CD4-positive, alpha-beta T cell (primary cell): ENCODE measurements around the gene DEPDC7. TPM values are rescaled to one million over a fixed set of nuclear protein-coding genes. Genes with fewer than 3 reads are reported as not detected.
A peak's percentile ranks its signal among the peaks of the same experiment; 100 is the strongest.
"Not testable (repeated sequence)": the region's sequence is repeated elsewhere in the genome, so short reads cannot be mapped to it uniquely, and the experiment has no call there.

Experiments used
- ATAC-seq: fragments of 200-7000 bp; cut with Tn5 transposase; one replicate; pipeline ENCODE4 v1.10.0; 2022; ENCODE audit warnings: mild to moderate bottlenecking; ENCODE audit not compliant: poor library complexity
- CTCF ChIA-PET: fragments of 350-600 bp; sonication (Branson Sonifier 250); formaldehyde crosslinking; loops from one replicate; lab custom pipeline; 2021; ENCODE audit warnings: antibody characterized with exemption, inconsistent platforms; lab: Charles Lee
- POLR2A ChIA-PET: fragments of 350-600 bp; sonication (Branson Sonifier 250); formaldehyde crosslinking; loops from one replicate; lab custom pipeline; 2021; ENCODE audit warnings: antibody characterized with exemption, inconsistent platforms; lab: Charles Lee
- DNase-seq, 14 experiments: peaks; one replicate each; pipeline ENCODE4 v3.0.0-alpha.2; 2013 to 2020; ENCODE audit warnings: mixed read lengths in 2 of 14
- H3K27ac ChIP-seq, 2 donors: one replicate each; pipeline versions ENCODE4 v1.5.1 to v1.7.0; 2013; ENCODE audit warnings: low read length in 2 of 2, low read depth in 1 of 2, mild to moderate bottlenecking in 1 of 2
- H3K27me3 ChIP-seq, 2 experiments: 1 replicate in 1 of 2; 2 replicates in 1 of 2; pipeline versions ENCODE4 v1.6.1 to v1.7.0; 2013; ENCODE audit warnings: low read length in 2 of 2, control low read depth in 1 of 2, mild to moderate bottlenecking in 1 of 2, moderate library complexity in 1 of 2; ENCODE audit not compliant: insufficient read depth in 2 of 2, control insufficient read depth in 1 of 2
- H3K36me3 ChIP-seq: one replicate; pipeline ENCODE4 v1.6.1; 2013; ENCODE audit warnings: low read length, control low read depth; ENCODE audit not compliant: insufficient read depth
- H3K4me1 ChIP-seq: one replicate; pipeline ENCODE4 v1.6.1; 2013; ENCODE audit warnings: low read length, control low read depth; ENCODE audit not compliant: insufficient read depth
- H3K4me3 ChIP-seq: one replicate; pipeline ENCODE4 v1.5.1; 2013; ENCODE audit warnings: mild to moderate bottlenecking, low read length, moderate library complexity
- H3K9me3 ChIP-seq, 2 experiments: 1 replicate in 1 of 2; 2 replicates in 1 of 2; pipeline versions ENCODE4 v1.6.1 to v1.7.0; 2013; ENCODE audit warnings: low read length in 2 of 2, mild to moderate bottlenecking in 2 of 2, control low read depth in 1 of 2, moderate library complexity in 1 of 2; ENCODE audit not compliant: control insufficient read depth in 1 of 2, insufficient read depth in 1 of 2
- H3K27ac Mint-ChIP-seq: one replicate; pipeline ENCODE4 v1.8.0; 2020; ENCODE audit warnings: mixed read lengths
- H3K27me3 Mint-ChIP-seq: one replicate; pipeline ENCODE4 v1.8.0; 2021; ENCODE audit warnings: mixed read lengths
- H3K36me3 Mint-ChIP-seq: one replicate; pipeline ENCODE4 v1.8.0; 2021; ENCODE audit warnings: low read depth, mixed read lengths
- H3K4me1 Mint-ChIP-seq: one replicate; pipeline ENCODE4 v1.8.0; 2021; ENCODE audit warnings: low read depth, mixed read lengths
- H3K4me3 Mint-ChIP-seq: one replicate; pipeline ENCODE4 v1.8.0; 2020; ENCODE audit warnings: mild to moderate bottlenecking, mixed read lengths
- H3K9me3 Mint-ChIP-seq: one replicate; pipeline ENCODE4 v1.8.0; 2020; ENCODE audit warnings: mixed read lengths
- CTCF ChIP-seq: fragments of 200-600 bp; IDR thresholded peaks from one replicate; pipeline ENCODE4 v1.8.0; 2022; ENCODE audit warnings: antibody characterized with exemption, mild to moderate bottlenecking
- intact Hi-C, 2 experiments: fragments of 100-400 bp; cut with DNase I in 1 of 2; cut with micrococcal nuclease in 1 of 2; formaldehyde crosslinking; loops; one replicate each; pipeline versions ENCODE4 v1.15.1 to v1.9.0; 2023 to 2025; cut with DNase I, micrococcal nuclease
- total RNA-seq, 174 experiments: library from RNA in 2 of 174; stranded (reverse) in 2 of 174; gene quantifications; one replicate each; pipeline ENCODE4 v1.2.3 and lab custom pipeline; 2021 to 2026

Gene DEPDC7
- total RNA-seq, 2 experiments from 2014 or later: 2.9 to 3.1 TPM

- H3K9me3 Mint-ChIP-seq: no peaks in the 10 kb centered on the region
- Histone ChIP-seq H3K4me3 (no peak overlapping the region), H3K4me1 (peaks cover 12% of the 10 kb centered on the region), H3K27ac (no peak overlapping the region), H3K27me3 (no peaks in the 10 kb centered on the region), H3K36me3 (peaks cover 30% of the 10 kb centered on the region), H3K9me3 (no peaks in the 10 kb centered on the region)
- DNase-seq (no peak), ATAC-seq (no peak)
- no peak for TF ChIP-seq CTCF
- intact Hi-C loops: loop anchor here in 1 of 2 experiments (10.0 kb wide), 1 partner anchor 460 kb away; the partner anchor contains the start of gene EIF3M
- H3K27ac Mint-ChIP-seq: no peak overlapping the region
- no peak overlapping the region for H3K4me3 Mint-ChIP-seq
- ChIA-PET CTCF (interaction anchor here (1.0 kb wide), 1 partner anchor 21 kb away, joined by 3 read pairs; no protein-coding TSS in a partner anchor), POLR2A (interaction anchor here (1.3 kb wide), 1 partner anchor 28 kb away, joined by 4 read pairs; the partner anchor contains the start of gene DEPDC7)
- H3K27me3 Mint-ChIP-seq: no peaks in the 10 kb centered on the region
- H3K4me1 Mint-ChIP-seq: peaks cover 17% of the 10 kb centered on the region
- H3K36me3 Mint-ChIP-seq: peaks cover 49% of the 10 kb centered on the region
These were observed 28.6 kb downstream of the DEPDC7 start for GRCh38 chr11:33044285-33044756.

- Histone ChIP-seq H3K4me1 (peaks cover 3% of the 10 kb centered on the region), H3K27me3 (no peaks in the 10 kb centered on the region), H3K27ac (no peak overlapping the region), H3K9me3 (no peaks in the 10 kb centered on the region), H3K4me3 (no peak overlapping the region), H3K36me3 (peaks cover 30% of the 10 kb centered on the region)
- Mint-ChIP-seq H3K36me3 (peaks cover 56% of the 10 kb centered on the region), H3K4me3 (no peak overlapping the region), H3K27ac (no peak overlapping the region), H3K4me1 (peaks cover 15% of the 10 kb centered on the region), H3K9me3 (no peaks in the 10 kb centered on the region), H3K27me3 (no peaks in the 10 kb centered on the region)
- no peak for TF ChIP-seq CTCF
- POLR2A ChIA-PET: interaction anchor here (1.3 kb wide), 1 partner anchor 30 kb away, joined by 4 read pairs; the partner anchor contains the start of gene DEPDC7
- CTCF ChIA-PET: no interaction called here
- intact Hi-C loops: loop anchor here in 1 of 2 experiments (10.0 kb wide), 1 partner anchor 461 kb away; the partner anchor contains the start of gene EIF3M
- DNase-seq (no peak), ATAC-seq (no peak)
These were observed 30.0 kb downstream of the DEPDC7 start for GRCh38 chr11:33045551-33046255.

- POLR2A ChIA-PET, H3K27me3 ChIP-seq, ATAC-seq, H3K27me3 Mint-ChIP-seq, CTCF ChIA-PET, H3K27ac ChIP-seq, H3K27ac Mint-ChIP-seq, H3K4me1 Mint-ChIP-seq, H3K4me3 Mint-ChIP-seq, H3K9me3 Mint-ChIP-seq, H3K9me3 ChIP-seq, H3K4me3 ChIP-seq, H3K4me1 ChIP-seq: not testable (repeated sequence)
- DNase-seq: peak in 2 of 14 experiments; percentile 34 to 49
- peaks cover 52% of the 10 kb centered on the region for H3K36me3 Mint-ChIP-seq
- peaks cover 37% of the 10 kb centered on the region for H3K36me3 ChIP-seq
- intact Hi-C loops: loop anchor here in 1 of 2 experiments (10.0 kb wide), 1 partner anchor 464 kb away; the partner anchor contains the start of gene EIF3M
These were observed 33.0 kb downstream of the DEPDC7 start for GRCh38 chr11:33048701-33049100.

GRCh38 chr11:33049565-33050408, 34.1 kb downstream of the DEPDC7 start:
- intact Hi-C loops: loop anchor here in 1 of 2 experiments (10.0 kb wide), 1 partner anchor 465 kb away; the partner anchor contains the start of gene EIF3M
- H3K36me3 ChIP-seq: peaks cover 33% of the 10 kb centered on the region
- H3K27ac Mint-ChIP-seq, H3K27me3 Mint-ChIP-seq, H3K4me3 ChIP-seq, H3K9me3 ChIP-seq, CTCF ChIA-PET, POLR2A ChIA-PET, H3K4me1 ChIP-seq, H3K27me3 ChIP-seq, H3K9me3 Mint-ChIP-seq, DNase-seq, ATAC-seq, H3K27ac ChIP-seq, H3K4me1 Mint-ChIP-seq, H3K4me3 Mint-ChIP-seq: not testable (repeated sequence)
- H3K36me3 Mint-ChIP-seq: peaks cover 46% of the 10 kb centered on the region
